Fibroblast of lung (primary cell): ENCODE data around the gene POFUT2.

ENCODE experiments used
- EZH2 ChIP-seq: IDR thresholded peaks from 2 replicates; pipeline ENCODE4 v1.5.1; 2012; ENCODE audit warnings: low read length, control low read depth, mild to moderate bottlenecking; ENCODE audit errors: missing control alignments
- TF ChIP-seq, protein P1 (sequence below), 2 donors: IDR thresholded peaks in 1 of 2; conservative IDR thresholded peaks in 1 of 2; 1 replicate in 1 of 2; 2 replicates in 1 of 2; pipeline ENCODE4 v1.5.1; 2011 to 2012; ENCODE audit warnings: low read length in 2 of 2, control low read depth in 1 of 2, inconsistent platforms in 1 of 2, low read depth in 1 of 2, mild to moderate bottlenecking in 1 of 2

GRCh38 chr21:45258466-45258865 is 29.2 kb downstream of the POFUT2 start:
- TF ChIP-seq EZH2, result no peak
- TF ChIP-seq, protein P1, sequence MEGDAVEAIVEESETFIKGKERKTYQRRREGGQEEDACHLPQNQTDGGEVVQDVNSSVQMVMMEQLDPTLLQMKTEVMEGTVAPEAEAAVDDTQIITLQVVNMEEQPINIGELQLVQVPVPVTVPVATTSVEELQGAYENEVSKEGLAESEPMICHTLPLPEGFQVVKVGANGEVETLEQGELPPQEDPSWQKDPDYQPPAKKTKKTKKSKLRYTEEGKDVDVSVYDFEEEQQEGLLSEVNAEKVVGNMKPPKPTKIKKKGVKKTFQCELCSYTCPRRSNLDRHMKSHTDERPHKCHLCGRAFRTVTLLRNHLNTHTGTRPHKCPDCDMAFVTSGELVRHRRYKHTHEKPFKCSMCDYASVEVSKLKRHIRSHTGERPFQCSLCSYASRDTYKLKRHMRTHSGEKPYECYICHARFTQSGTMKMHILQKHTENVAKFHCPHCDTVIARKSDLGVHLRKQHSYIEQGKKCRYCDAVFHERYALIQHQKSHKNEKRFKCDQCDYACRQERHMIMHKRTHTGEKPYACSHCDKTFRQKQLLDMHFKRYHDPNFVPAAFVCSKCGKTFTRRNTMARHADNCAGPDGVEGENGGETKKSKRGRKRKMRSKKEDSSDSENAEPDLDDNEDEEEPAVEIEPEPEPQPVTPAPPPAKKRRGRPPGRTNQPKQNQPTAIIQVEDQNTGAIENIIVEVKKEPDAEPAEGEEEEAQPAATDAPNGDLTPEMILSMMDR (conservative IDR thresholded peaks at IDR 0.05 in 1 of 2, IDR thresholded peaks at IDR 0.05 in 1 of 2; ENCODE audit: low read depth in 1 of 2, low read length in 2 of 2), result no peak
